ENCODE results near the gene ERG28. TPM values are rescaled to one million over a fixed set of nuclear protein-coding genes. Genes with fewer than 3 reads are reported as not detected.

Gene ERG28
- total and polyA plus RNA-seq, 10 of the 15 experiments (the other 5 are each of a cell fraction or from before 2014, with no cell fraction given), result 15.2 to 67.0 (median 48.1) TPM

- Histone ChIP-seq H2AFZ (ENCODE audit: control insufficient read depth, low read depth, low read length) (no peak overlapping the region), H3K36me3 (ENCODE audit: control insufficient read depth in 2 of 2, insufficient read depth in 2 of 2, low read length in 1 of 2) (no peaks in the 10 kb centered on the region), H3K4me2 (ENCODE audit: control insufficient read depth, insufficient read depth) (no peak overlapping the region), H3K9me3 (replicated peaks; ENCODE audit: control insufficient read depth, insufficient read depth, low read length) (no peaks in the 10 kb centered on the region), H3K9ac (ENCODE audit: control insufficient read depth, insufficient read depth, low read length) (no peak overlapping the region), H4K20me1 (ENCODE audit: control insufficient read depth, insufficient read depth) (no peaks in the 10 kb centered on the region; the same call in 1 of the 2 replicates), H3K27me3 (replicated peaks in 1 of 2; ENCODE audit: control insufficient read depth in 2 of 2, insufficient read depth in 2 of 2, low read length in 1 of 2) (no peaks in the 10 kb centered on the region), H3K27ac (ENCODE audit: control insufficient read depth, insufficient read depth) (no peak overlapping the region), H3K79me2 (ENCODE audit: control insufficient read depth, insufficient read depth, low read length) (no peaks in the 10 kb centered on the region), H3K4me1 (ENCODE audit: control insufficient read depth, insufficient read depth, low read length) (no peaks in the 10 kb centered on the region), H3K4me3 (no peak overlapping the region)
- ChIA-PET POLR2A (interaction anchor here (0.7 kb wide), 1 partner anchor 12 kb away, joined by 4 read pairs; no protein-coding TSS in a partner anchor), SMC1A (ENCODE audit: uncharacterized antibody, unreplicated experiment) (interaction anchor here (1.3 kb wide), 1 partner anchor 11 kb away, joined by 3 read pairs; no protein-coding TSS in a partner anchor), CTCF (interaction anchor here (1.0 to 1.7 kb wide), 3 partner anchors 27 to 57 kb away, joined by 3 to 4 read pairs (median 3); no protein-coding TSS in a partner anchor), RAD21 (ENCODE audit: unreplicated experiment) (no interaction called here)
- FAIRE-seq (no peak), DNase-seq (ENCODE audit: low read depth, low spot score) (no peak), ATAC-seq (no peak)
- intact Hi-C loops (cut with micrococcal nuclease; ENCODE audit: unreplicated experiment) (no loop called here), in situ Hi-C loops (cut with MboI) (no loop called here)
- 70% methylated on average over 3 of the region's 3 CpGs for WGBS (ENCODE audit: insufficient coverage, insufficient replicate concordance, low lambda C conversion rate, missing lambda C conversion rate)
- BruUV-seq (replicated peaks), result no TSS peak
- TF ChIP-seq CUX1 (IDR thresholded peaks at IDR 0.05; ENCODE audit: insufficient replicate concordance, low read depth, low read length), result no peak
- no peak for TF ChIP-seq SMAD1 (IDR thresholded peaks at IDR 0.05; ENCODE audit: low read depth, partially characterized antibody)
- no peak for TF ChIP-seq DPF2 (IDR thresholded peaks at IDR 0.05)
- TF ChIP-seq RBBP5 (conservative IDR thresholded peaks at IDR 0.05), result no peak
- no peak for TF ChIP-seq ZBTB40 (IDR thresholded peaks at IDR 0.05; ENCODE audit: borderline replicate concordance)
- no peak for TF ChIP-seq RB1 (IDR thresholded peaks at IDR 0.05; ENCODE audit: borderline replicate concordance)
- TF ChIP-seq ZNF217 (IDR thresholded peaks at IDR 0.05), result no peak
- TF ChIP-seq IRF3 (IDR thresholded peaks at IDR 0.05), result no peak
- TF ChIP-seq YBX1 (IDR thresholded peaks at IDR 0.05), result no peak
- TF ChIP-seq TBL1XR1 (IDR thresholded peaks at IDR 0.05; ENCODE audit: low read depth, low read length), result no peak
- TF ChIP-seq JUNB (IDR thresholded peaks at IDR 0.05), result no peak
Observed at GRCh38 chr14:75628816-75629215, 31.9 kb downstream of the ERG28 start.

Data from GM12878 (cell line).